Peyer's patch (tissue), 4 donors: ENCODE data around the gene REX1BD. TPM values are rescaled to one million over a fixed set of nuclear protein-coding genes. Genes with fewer than 3 reads are reported as not detected.
A peak's percentile ranks its signal among the peaks of the same experiment; 100 is the strongest.

ENCODE experiments used
- DNase-seq, 3 donors: peaks; one replicate each; pipeline ENCODE4 v3.0.0-alpha.2; 2017 to 2019
- H3K27ac ChIP-seq, 4 donors: fragments of 200-600 bp; sonication (generic); one replicate each; pipeline ENCODE4 v1.5.1; 2016 to 2019
- H3K27me3 ChIP-seq, 2 donors: fragments of 200-600 bp; sonication (generic); one replicate each; pipeline ENCODE4 v1.5.1; 2019
- H3K36me3 ChIP-seq, 3 donors: fragments of 200-600 bp; sonication (generic); one replicate each; pipeline ENCODE4 v1.5.1; 2016 to 2019
- H3K4me1 ChIP-seq, 4 donors: fragments of 200-600 bp; sonication (generic); one replicate each; pipeline ENCODE4 v1.5.1; 2016 to 2019
- H3K4me3 ChIP-seq, 4 donors: fragments of 200-600 bp; sonication (generic); 1 replicate in 3 of 4; 2 replicates in 1 of 4; pipeline ENCODE4 v1.5.1; 2016 to 2019; ENCODE audit warnings: mild to moderate bottlenecking in 1 of 4
- H3K9me3 ChIP-seq, 4 donors: fragments of 200-600 bp; sonication (generic); one replicate each; pipeline ENCODE4 v1.5.1; 2016 to 2019; ENCODE audit warnings: mild to moderate bottlenecking in 1 of 4
- CTCF ChIP-seq, 6 experiments: fragments of 450-650 bp in 4 of 6; fragments of 200-600 bp in 2 of 6; sonication (generic) in 1 of 6; IDR thresholded peaks; one replicate each; pipeline ENCODE4 v1.5.1; 2017 to 2019; ENCODE audit warnings: antibody characterized with exemption in 6 of 6, mild to moderate bottlenecking in 3 of 6, moderate library complexity in 1 of 6
- POLR2A ChIP-seq, 2 donors: fragments of 450-650 bp; IDR thresholded peaks; one replicate each; pipeline ENCODE4 v1.5.1; 2017; ENCODE audit warnings: antibody characterized with exemption in 2 of 2, mild to moderate bottlenecking in 2 of 2, moderate library complexity in 2 of 2
- small RNA-seq, 2 donors: library from RNA; depleted of rRNA; stranded (forward); fragments of <200 nt; gene quantifications; one replicate each; pipeline ENCODE3, GENCODE V24; 2016
- total RNA-seq, 4 donors: library from RNA; depleted of rRNA; stranded (reverse); fragments of >200 nt; gene quantifications; one replicate each; pipeline ENCODE4 v1.1.0, GENCODE V29; 2016

REX1BD gene
- total RNA-seq, 4 donors from 2014 or later: 68.1 to 76.3 (median 72.2) TPM

DNA sequence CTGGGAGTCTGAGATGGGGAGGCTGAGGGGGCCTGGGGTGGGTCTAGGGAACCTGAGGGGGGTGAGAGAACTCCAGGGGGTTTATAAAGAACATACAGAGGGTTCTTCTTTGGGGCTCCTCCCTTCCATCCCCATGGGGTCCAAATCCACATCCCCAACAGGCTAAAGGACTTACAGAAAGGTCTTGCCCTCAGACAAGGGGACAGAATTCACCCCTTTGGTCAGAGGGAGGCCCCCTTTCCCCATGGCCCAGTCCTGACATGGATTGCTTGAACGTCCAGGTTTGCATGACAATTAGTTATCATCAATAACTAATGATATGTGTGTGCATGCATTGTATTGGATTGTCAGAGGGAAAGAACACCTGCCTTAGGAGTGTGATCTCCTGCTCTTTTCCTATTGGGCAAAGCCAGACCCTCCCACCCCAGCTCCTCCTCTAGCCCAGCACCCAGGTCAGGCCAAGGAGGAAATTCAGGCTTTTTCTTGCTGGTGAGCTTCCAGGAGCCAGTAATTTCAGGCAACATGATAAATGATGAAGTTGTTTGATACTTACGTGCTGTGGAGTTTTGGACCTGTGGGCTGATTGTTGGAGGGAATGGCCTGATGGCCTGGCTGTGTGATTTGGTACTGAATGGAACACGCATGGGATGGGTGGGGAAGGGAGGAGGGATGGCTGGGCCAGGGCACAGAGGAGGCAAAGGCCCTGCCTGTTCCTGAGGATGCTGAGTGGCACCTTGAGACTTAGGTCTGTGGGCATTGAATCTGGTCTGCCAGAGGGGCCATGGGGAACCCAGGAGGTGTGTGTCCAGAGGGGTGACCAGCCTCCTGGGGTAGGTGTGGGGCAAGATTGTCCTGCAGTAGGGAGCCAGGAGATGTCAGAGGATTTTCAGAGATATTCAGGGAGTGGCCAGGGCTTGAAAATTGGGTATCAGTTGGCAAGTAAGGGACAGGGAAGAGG lies 49.4 kb downstream of the REX1BD start:
- Histone ChIP-seq H3K36me3 (no peaks in the 10 kb centered on the region), H3K9me3 (no peaks in the 10 kb centered on the region), H3K4me1 (peaks cover 0 to 30% (median 9%) of the 10 kb centered on the region in 4 donors), H3K4me3 (peak overlapping the region; percentile 62 to 79 (median 72)), H3K27me3 (no peaks in the 10 kb centered on the region), H3K27ac (peak overlapping the region; percentile 78 to 86 (median 82))
- TF ChIP-seq POLR2A (IDR thresholded peaks at IDR 0.05) (no peak), CTCF (IDR thresholded peaks at IDR 0.05) (peak in 1 of 6 experiments; percentile 13)
- DNase-seq: peak in 1 of 3 donors; percentile 63

- H3K27me3 ChIP-seq: no peaks in the 10 kb centered on the region
- H3K36me3 ChIP-seq: no peaks in the 10 kb centered on the region
- no peak overlapping the region for H3K27ac ChIP-seq
- DNase-seq: no peak
- H3K4me1 ChIP-seq: peaks cover 0 to 33% (median 13%) of the 10 kb centered on the region in 4 donors
- no peak overlapping the region for H3K4me3 ChIP-seq
- no peaks in the 10 kb centered on the region for H3K9me3 ChIP-seq
- no peak for TF ChIP-seq CTCF (IDR thresholded peaks at IDR 0.05)
- no peak for TF ChIP-seq POLR2A (IDR thresholded peaks at IDR 0.05)
Observed at GRCh38 chr19:18639706-18640243, 51.2 kb downstream of the REX1BD start.

Small RNA genes lying within 50 kb of the gene (small RNA-seq; reads per million reads assigned to genes)
- gene RN7SL155P: 0 reads per million in 2 donors

Other genes with a start within 250 kb of the REX1BD start
- 100 to 1,000 TPM in 1 of 4 donors, 10 to 100 TPM in 3; 45.4 to 138 (median 89.2) TPM for gene PGPEP1, start 248.2 kb upstream of the REX1BD start, total RNA-seq
- 10 to 100 TPM in 1 of 4 donors, 1 to 10 TPM in 3; 6.8 to 11.6 (median 9.0) TPM for gene GDF15, start 202.6 kb upstream of the REX1BD start, total RNA-seq
- gene LRRC25, start 191.2 kb upstream of the REX1BD start, total RNA-seq: 1 to 10 TPM; 2.5 to 4.2 (median 3.6) TPM
- 10 to 100 TPM; 34.0 to 85.8 (median 39.9) TPM for gene SSBP4, start 169.4 kb upstream of the REX1BD start, total RNA-seq
- 10 to 100 TPM in 3 of 4 donors, 1 to 10 TPM in 1; 5.3 to 26.4 (median 14.0) TPM for gene ISYNA1, start 150.7 kb upstream of the REX1BD start, total RNA-seq
- 10 to 100 TPM; 18.9 to 49.5 (median 34.2) TPM for gene ELL, start 66.7 kb upstream of the REX1BD start, total RNA-seq
- gene FKBP8, start 45.2 kb upstream of the REX1BD start, total RNA-seq: 100 to 1,000 TPM; 231 to 333 (median 264) TPM
- gene KXD1, start 30.9 kb upstream of the REX1BD start, total RNA-seq: 100 to 1,000 TPM in 3 of 4 donors, 10 to 100 TPM in 1; 82.0 to 226 (median 142) TPM
- 100 to 1,000 TPM; 222 to 609 (median 308) TPM for gene UBA52, start 16.9 kb upstream of the REX1BD start, total RNA-seq
- gene CRLF1, start 18.0 kb downstream of the REX1BD start, total RNA-seq: 10 to 100 TPM in 3 of 4 donors, 1 to 10 TPM in 1; 4.0 to 28.9 (median 23.3) TPM
- 1 to 10 TPM in 2 of 4 donors, under 1 TPM in 1, not detected in 1; 0.70 to 2.0 (median 1.7) TPM for gene TMEM59L, start 24.1 kb downstream of the REX1BD start, total RNA-seq
- gene KLHL26, start 48.2 kb downstream of the REX1BD start, total RNA-seq: 10 to 100 TPM in 2 of 4 donors, 1 to 10 TPM in 2; 9.9 to 16.0 (median 10.9) TPM
- gene CRTC1, start 94.9 kb downstream of the REX1BD start, total RNA-seq: 10 to 100 TPM in 2 of 4 donors, 1 to 10 TPM in 2; 5.1 to 21.5 (median 9.4) TPM
- under 1 TPM in 1 of 4 donors, not detected in 3; 0.40 TPM for gene COMP, start 202.5 kb downstream of the REX1BD start, total RNA-seq
- 100 to 1,000 TPM in 3 of 4 donors, 10 to 100 TPM in 1; 63.9 to 157 (median 127) TPM for gene UPF1, start 243.2 kb downstream of the REX1BD start, total RNA-seq